ENCODE measurements around the gene TLE5. TPM values are rescaled to one million over a fixed set of nuclear protein-coding genes. Genes with fewer than 3 reads are reported as not detected.

Gene TLE5
- total RNA-seq, 2 experiments from 2014 or later = 837 to 960 TPM

- H3K4me1 Mint-ChIP-seq = no peaks in the 10 kb centered on the region
- POLR2A ChIA-PET = no interaction called here
- no peaks in the 10 kb centered on the region for H3K9me3 Mint-ChIP-seq
- H3K27ac Mint-ChIP-seq = no peak overlapping the region
- no peaks in the 10 kb centered on the region for H3K36me3 Mint-ChIP-seq (ENCODE audit: low read depth)
- no peaks in the 10 kb centered on the region for H3K27me3 Mint-ChIP-seq
- CTCF ChIA-PET = interaction anchor here (0.6 to 1.1 kb wide), 5 partner anchors 24 to 422 kb away, joined by 3 to 5 read pairs (median 4); no protein-coding TSS in a partner anchor
- DNase-seq = no peak
- no peak overlapping the region for H3K4me3 Mint-ChIP-seq
Measured at GRCh38 chr19:3005345-3005744, 57.0 kb downstream of the TLE5 start.

- no peaks in the 10 kb centered on the region for H3K9me3 Mint-ChIP-seq
- no peaks in the 10 kb centered on the region for H3K4me1 Mint-ChIP-seq
- H3K36me3 Mint-ChIP-seq (ENCODE audit: low read depth) = no peaks in the 10 kb centered on the region
- no peaks in the 10 kb centered on the region for H3K27me3 Mint-ChIP-seq
- POLR2A ChIA-PET = interaction anchor here (0.6 kb wide), 1 partner anchor 350 kb away, joined by 6 read pairs; no protein-coding TSS in a partner anchor
- CTCF ChIA-PET = interaction anchor here (0.6 to 1.1 kb wide), 3 partner anchors 29 to 71 kb away, joined by 3 read pairs; no protein-coding TSS in a partner anchor
- H3K4me3 Mint-ChIP-seq = no peak overlapping the region
- DNase-seq = no peak
- H3K27ac Mint-ChIP-seq = no peak overlapping the region
Measured at GRCh38 chr19:3004522-3004921, 57.8 kb downstream of the TLE5 start.

- ChIA-PET POLR2A (no interaction called here), CTCF (no interaction called here)
- H3K36me3 Mint-ChIP-seq (ENCODE audit: low read depth) = no peaks in the 10 kb centered on the region
- no peaks in the 10 kb centered on the region for H3K4me1 Mint-ChIP-seq
- no peaks in the 10 kb centered on the region for H3K27me3 Mint-ChIP-seq
- H3K9me3 Mint-ChIP-seq = no peaks in the 10 kb centered on the region
- DNase-seq = no peak
- H3K27ac Mint-ChIP-seq = no peak overlapping the region
- H3K4me3 Mint-ChIP-seq = no peak overlapping the region
Measured at GRCh38 chr19:3003046-3003445, 59.2 kb downstream of the TLE5 start.

Other genes with a start within 250 kb of the TLE5 start
- 1 to 10 TPM; 4.1 to 4.6 TPM for gene ZNF554, start 242.6 kb downstream of the TLE5 start, total RNA-seq
- 1 to 10 TPM; 2.2 to 3.2 TPM for gene ZNF555, start 221.0 kb downstream of the TLE5 start, total RNA-seq
- not detected for gene ZNF556, start 195.2 kb downstream of the TLE5 start, total RNA-seq
- gene ZNF57, start 161.6 kb downstream of the TLE5 start, total RNA-seq = 1 to 10 TPM; 4.4 to 4.9 TPM
- gene ZNF77, start 117.5 kb downstream of the TLE5 start, total RNA-seq = 1 to 10 TPM; 4.6 to 5.6 TPM
- gene TLE6, start 84.9 kb downstream of the TLE5 start, total RNA-seq = 1 to 10 TPM; 1.2 to 1.6 TPM
- under 1 TPM; 0.99 to 1.00 TPM for gene TLE2, start 33.2 kb downstream of the TLE5 start, total RNA-seq
- gene GNA11, start 31.9 kb upstream of the TLE5 start, total RNA-seq = under 1 TPM; 0.79 to 0.87 TPM
- 10 to 100 TPM; 22.8 to 23.6 TPM for gene GNA15, start 73.5 kb upstream of the TLE5 start, total RNA-seq
- 100 to 1,000 TPM; 162 to 209 TPM for gene S1PR4, start 116.3 kb upstream of the TLE5 start, total RNA-seq
- gene NCLN, start 123.4 kb upstream of the TLE5 start, total RNA-seq = 10 to 100 TPM; 52.1 to 56.0 TPM
- gene CELF5, start 162.2 kb upstream of the TLE5 start, total RNA-seq = under 1 TPM; 0.06 to 0.20 TPM